Measurements from ENCODE around the gene TPSD1. TPM values are rescaled to one million over a fixed set of nuclear protein-coding genes. Genes with fewer than 3 reads are reported as not detected.
"Not testable (repeated sequence)": the region's sequence is repeated elsewhere in the genome, so short reads cannot be mapped to it uniquely, and the experiment has no call there.

Gene TPSD1
- not detected in 2 replicates for total RNA-seq (2014; rRNA removed)
- not detected for Bru-seq, nascent RNA
- not detected for BruChase-seq, experiment 1, labeled RNA remaining after a 6-hour chase
- not detected for BruChase-seq, experiment 2, labeled RNA remaining after a 2-hour chase
- long read RNA-seq = 0 reads

DNA sequence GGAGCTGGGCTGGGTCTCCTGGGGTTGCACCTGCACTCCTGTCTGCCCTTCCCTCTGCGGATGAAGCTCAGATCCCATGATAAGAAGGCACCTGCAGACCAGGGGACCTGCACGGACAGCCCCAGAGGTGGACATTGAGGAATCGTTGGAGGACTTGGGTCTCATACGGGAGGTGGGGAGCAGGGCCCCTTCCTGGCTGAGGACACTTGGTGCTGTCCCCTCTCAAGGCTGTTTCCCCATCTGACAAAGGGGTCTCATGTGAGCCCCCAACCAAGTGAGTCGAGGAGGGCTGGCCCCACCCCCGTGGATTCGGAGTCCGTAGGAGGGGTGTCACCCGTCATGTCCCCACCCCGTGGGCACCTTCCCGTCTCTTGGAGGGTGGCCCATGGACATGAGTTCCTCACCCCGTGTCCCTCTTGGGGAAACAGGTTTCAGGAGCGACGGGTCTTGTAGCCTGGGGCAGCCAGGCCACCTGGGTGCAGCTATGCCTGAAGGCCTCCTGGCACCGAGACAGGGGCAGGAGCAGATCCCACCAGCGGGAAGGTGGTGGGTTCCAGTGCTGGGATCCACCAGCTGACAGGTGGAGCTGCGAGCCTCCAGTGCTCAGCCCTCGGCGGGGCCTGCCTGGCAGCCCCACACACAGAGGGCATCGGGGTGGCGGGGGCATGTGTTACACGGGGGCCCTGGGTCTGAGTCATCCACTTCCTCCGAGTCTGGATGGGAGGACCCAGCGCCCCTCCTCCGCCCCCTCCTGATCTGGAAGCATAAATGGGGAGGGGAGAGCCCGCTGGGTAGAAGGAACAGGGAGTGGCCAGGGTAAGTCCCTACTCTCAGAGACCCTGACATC is at the start of gene TPSD1:
TPSD1 (plus strand) TSS at position 794 of the 847 bp plus-strand sequence. CDS start 212 bp downstream, outside the sequence.
- H2AFZ ChIP-seq (ENCODE audit: low read length); H3K4me3 ChIP-seq (ENCODE audit: low read length); H4K20me1 ChIP-seq (ENCODE audit: low read length); H3K9me3 ChIP-seq (ENCODE audit: low read length); H3K4me1 ChIP-seq (ENCODE audit: insufficient read depth, low read length); POLR2A ChIA-PET (ENCODE audit: unreplicated experiment); H3K9me2 ChIP-seq (replicated peaks; ENCODE audit: low read length); H3K79me2 ChIP-seq (ENCODE audit: low read length); H3K36me3 ChIP-seq (ENCODE audit: low read depth, low read length); DNase-seq; H3K9ac ChIP-seq (ENCODE audit: low read length); intact Hi-C loops (cut with micrococcal nuclease); BruUV-seq (replicated peaks); H3K4me2 ChIP-seq (ENCODE audit: low read length); H3K27ac ChIP-seq (ENCODE audit: low read length); H3F3A ChIP-seq (ENCODE audit: low read length, unreplicated experiment); CTCF ChIA-PET; ATAC-seq: not testable (repeated sequence)
- peaks cover 15% of the 10 kb centered on the region for H3K27me3 ChIP-seq (ENCODE audit: low read length)

DNA sequence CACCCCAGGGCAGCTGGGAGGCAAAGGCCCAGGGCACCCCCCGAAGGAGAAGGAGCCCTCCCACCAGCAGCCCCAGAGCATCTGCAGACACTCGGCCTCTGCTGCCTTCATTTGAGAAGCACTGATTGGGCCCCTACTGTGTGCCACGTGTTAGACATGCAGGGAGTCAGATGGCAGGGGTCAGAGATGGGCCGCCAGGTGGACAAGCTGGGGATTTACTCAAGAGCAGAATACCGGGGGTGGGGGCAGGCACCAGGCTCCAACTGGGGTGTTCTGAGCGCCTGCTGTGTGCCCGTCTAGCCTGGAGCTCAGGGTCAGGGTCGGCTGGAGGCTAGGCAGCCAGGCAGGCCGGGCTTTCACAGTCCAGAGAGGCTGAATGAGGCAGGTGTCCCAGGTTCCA is 49.5 kb upstream of the TPSD1 start:
- intact Hi-C loops (cut with micrococcal nuclease) = no loop called here
- CTCF ChIA-PET = no interaction called here

DNA sequence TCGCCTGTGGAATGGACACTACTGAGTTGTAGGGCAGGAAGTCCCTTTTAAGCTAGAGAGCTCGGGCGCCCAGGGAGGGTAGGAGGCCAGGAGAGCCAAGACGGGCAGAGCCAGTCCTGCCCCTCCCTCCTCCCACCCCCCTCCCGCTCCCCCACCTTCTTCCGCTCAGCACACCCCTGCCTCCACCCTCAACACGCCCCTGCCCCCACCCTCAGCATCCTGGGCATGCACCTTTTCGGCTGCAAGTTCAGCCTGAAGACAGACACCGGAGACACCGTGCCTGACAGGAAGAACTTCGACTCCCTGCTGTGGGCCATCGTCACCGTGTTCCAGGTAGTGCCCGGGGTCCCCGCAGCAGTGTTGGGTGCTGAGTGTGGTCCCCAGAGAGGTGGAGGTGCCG is 49.1 kb upstream of the TPSD1 start:
- no peak overlapping the region for H3K4me3 ChIP-seq (ENCODE audit: low read length)
- H3K4me1 ChIP-seq (ENCODE audit: insufficient read depth, low read length) = no peaks in the 10 kb centered on the region
- TF ChIP-seq EZH2phosphoT487 (IDR thresholded peaks at IDR 0.05; ENCODE audit: borderline replicate concordance, low read length) = no peak
- TF ChIP-seq, protein P1, sequence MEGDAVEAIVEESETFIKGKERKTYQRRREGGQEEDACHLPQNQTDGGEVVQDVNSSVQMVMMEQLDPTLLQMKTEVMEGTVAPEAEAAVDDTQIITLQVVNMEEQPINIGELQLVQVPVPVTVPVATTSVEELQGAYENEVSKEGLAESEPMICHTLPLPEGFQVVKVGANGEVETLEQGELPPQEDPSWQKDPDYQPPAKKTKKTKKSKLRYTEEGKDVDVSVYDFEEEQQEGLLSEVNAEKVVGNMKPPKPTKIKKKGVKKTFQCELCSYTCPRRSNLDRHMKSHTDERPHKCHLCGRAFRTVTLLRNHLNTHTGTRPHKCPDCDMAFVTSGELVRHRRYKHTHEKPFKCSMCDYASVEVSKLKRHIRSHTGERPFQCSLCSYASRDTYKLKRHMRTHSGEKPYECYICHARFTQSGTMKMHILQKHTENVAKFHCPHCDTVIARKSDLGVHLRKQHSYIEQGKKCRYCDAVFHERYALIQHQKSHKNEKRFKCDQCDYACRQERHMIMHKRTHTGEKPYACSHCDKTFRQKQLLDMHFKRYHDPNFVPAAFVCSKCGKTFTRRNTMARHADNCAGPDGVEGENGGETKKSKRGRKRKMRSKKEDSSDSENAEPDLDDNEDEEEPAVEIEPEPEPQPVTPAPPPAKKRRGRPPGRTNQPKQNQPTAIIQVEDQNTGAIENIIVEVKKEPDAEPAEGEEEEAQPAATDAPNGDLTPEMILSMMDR (conservative IDR thresholded peaks at IDR 0.05; ENCODE audit: low read depth, low read length) = no peak
- TF ChIP-seq EZH2 (IDR thresholded peaks at IDR 0.05; ENCODE audit: low read length, unreplicated experiment) = no peak
- no peaks in the 10 kb centered on the region for H3K36me3 ChIP-seq (ENCODE audit: low read depth, low read length)
- POLR2A ChIA-PET (ENCODE audit: unreplicated experiment) = no interaction called here
- no peaks in the 10 kb centered on the region for H4K20me1 ChIP-seq (ENCODE audit: low read length)
- no peaks in the 10 kb centered on the region for H3K79me2 ChIP-seq (ENCODE audit: low read length)
- no peak overlapping the region for H3K4me2 ChIP-seq (ENCODE audit: low read length)
- no peak overlapping the region for H2AFZ ChIP-seq (ENCODE audit: low read length)
- intact Hi-C loops (cut with micrococcal nuclease) = no loop called here
- no peak overlapping the region for H3K9ac ChIP-seq (ENCODE audit: low read length)
- no peaks in the 10 kb centered on the region for H3K27me3 ChIP-seq (ENCODE audit: low read length)
- no peak overlapping the region for H3K27ac ChIP-seq (ENCODE audit: low read length)
- H3F3A ChIP-seq (ENCODE audit: low read length, unreplicated experiment) = no peaks in the 10 kb centered on the region
- H3K9me3 ChIP-seq (ENCODE audit: low read length) = no peaks in the 10 kb centered on the region
- CTCF ChIA-PET = no interaction called here
- H3K9me2 ChIP-seq (replicated peaks; ENCODE audit: low read length) = no peaks in the 10 kb centered on the region
- no peak for ATAC-seq
- DNase-seq = no peak
- no TSS peak for BruUV-seq (replicated peaks)

More for the DNA sequence above, 49.5 kb upstream of the TPSD1 start:
- POLR2A ChIA-PET (ENCODE audit: unreplicated experiment) = no interaction called here
- Histone ChIP-seq H3K27me3 (ENCODE audit: low read length) (no peaks in the 10 kb centered on the region), H4K20me1 (ENCODE audit: low read length) (no peaks in the 10 kb centered on the region), H3K4me2 (ENCODE audit: low read length) (no peak overlapping the region), H3F3A (ENCODE audit: low read length, unreplicated experiment) (no peaks in the 10 kb centered on the region), H3K9me2 (replicated peaks; ENCODE audit: low read length) (no peaks in the 10 kb centered on the region), H3K36me3 (ENCODE audit: low read depth, low read length) (no peaks in the 10 kb centered on the region), H3K9ac (ENCODE audit: low read length) (no peak overlapping the region), H3K4me1 (ENCODE audit: insufficient read depth, low read length) (no peaks in the 10 kb centered on the region), H2AFZ (ENCODE audit: low read length) (no peak overlapping the region), H3K9me3 (ENCODE audit: low read length) (no peaks in the 10 kb centered on the region), H3K27ac (ENCODE audit: low read length) (no peak overlapping the region), H3K4me3 (ENCODE audit: low read length) (no peak overlapping the region), H3K79me2 (ENCODE audit: low read length) (no peaks in the 10 kb centered on the region)
- TF ChIP-seq, protein P1 (conservative IDR thresholded peaks at IDR 0.05; ENCODE audit: low read depth, low read length) = no peak
- no peak for TF ChIP-seq EZH2phosphoT487 (IDR thresholded peaks at IDR 0.05; ENCODE audit: borderline replicate concordance, low read length)
- TF ChIP-seq EZH2 (IDR thresholded peaks at IDR 0.05; ENCODE audit: low read length, unreplicated experiment) = no peak
- BruUV-seq (replicated peaks) = no TSS peak
- ATAC-seq = no peak
- DNase-seq = no peak
